NCI-H2227 (cell line): Measurements from ENCODE around the gene ARHGEF28.
A peak's percentile ranks its signal among the peaks of the same experiment; 100 is the strongest.

Source experiments
- DNase-seq: peaks from one replicate; lab custom pipeline; 2025; ENCODE audit not compliant: unreplicated experiment; lab: John Stamatoyannopoulos, UW

The ARHGEF28 gene

GRCh38 chr5:73735032-73735734 is 109.2 kb downstream of the ARHGEF28 start:
- no peak for DNase-seq

- DNase-seq, result no peak
These were observed 113.7 kb downstream of the ARHGEF28 start for GRCh38 chr5:73739650-73740049.

- no peak for DNase-seq
These were observed 114.3 kb downstream of the ARHGEF28 start for GRCh38 chr5:73740274-73740790.

- DNase-seq, result no peak
These were observed 117.2 kb downstream of the ARHGEF28 start for GRCh38 chr5:73743161-73743560.

GRCh38 chr5:73745836-73746235 is 119.8 kb downstream of the ARHGEF28 start:
- no peak for DNase-seq

- DNase-seq, result no peak
These were observed 120.6 kb downstream of the ARHGEF28 start for GRCh38 chr5:73746608-73747007.

GRCh38 chr5:73747696-73748380 is 121.8 kb downstream of the ARHGEF28 start:
- no peak for DNase-seq

GRCh38 chr5:73748510-73749400 is 122.8 kb downstream of the ARHGEF28 start:
- DNase-seq, result peak; percentile 4

- no peak for DNase-seq
These were observed 123.7 kb downstream of the ARHGEF28 start for GRCh38 chr5:73749485-73750270.

- DNase-seq, result no peak
These were observed 125.4 kb downstream of the ARHGEF28 start for GRCh38 chr5:73751254-73751914.

- no peak for DNase-seq
These were observed 128.3 kb downstream of the ARHGEF28 start for GRCh38 chr5:73754254-73754653.

- DNase-seq, result no peak
These were observed 131.4 kb downstream of the ARHGEF28 start for GRCh38 chr5:73757416-73757815.

- DNase-seq, result no peak
These were observed 133.8 kb downstream of the ARHGEF28 start for GRCh38 chr5:73759771-73760170.

- DNase-seq, result peak; percentile 90
These were observed 137.5 kb downstream of the ARHGEF28 start for GRCh38 chr5:73763300-73764032.

- DNase-seq, result no peak
These were observed 138.6 kb downstream of the ARHGEF28 start for GRCh38 chr5:73764586-73764985.

GRCh38 chr5:73764996-73765395 is 139.0 kb downstream of the ARHGEF28 start:
- no peak for DNase-seq

GRCh38 chr5:73766902-73767301 is 140.9 kb downstream of the ARHGEF28 start:
- DNase-seq, result no peak

GRCh38 chr5:73770172-73771025 is 144.4 kb downstream of the ARHGEF28 start:
- DNase-seq, result no peak
